DND-41 (cell line): ENCODE results near the gene ZSCAN5A.
"Not testable (repeated sequence)": the region's sequence is repeated elsewhere in the genome, so short reads cannot be mapped to it uniquely, and the experiment has no call there.

Source experiments
- EZH2 ChIP-seq: IDR thresholded peaks from 3 replicates; pipeline ENCODE4 v1.6.1; 2012; ENCODE audit warnings: borderline replicate concordance, low read depth, mild to moderate bottlenecking, moderate library complexity, low read length, inconsistent platforms; ENCODE audit not compliant: severe bottlenecking
- TF ChIP-seq, protein P1 (sequence below): IDR thresholded peaks from 2 replicates; pipeline ENCODE4 v1.5.1; 2012; ENCODE audit warnings: borderline replicate concordance, low read length, moderate library complexity, mild to moderate bottlenecking; ENCODE audit not compliant: poor library complexity, severe bottlenecking; ENCODE audit errors: extremely low read depth

DNA sequence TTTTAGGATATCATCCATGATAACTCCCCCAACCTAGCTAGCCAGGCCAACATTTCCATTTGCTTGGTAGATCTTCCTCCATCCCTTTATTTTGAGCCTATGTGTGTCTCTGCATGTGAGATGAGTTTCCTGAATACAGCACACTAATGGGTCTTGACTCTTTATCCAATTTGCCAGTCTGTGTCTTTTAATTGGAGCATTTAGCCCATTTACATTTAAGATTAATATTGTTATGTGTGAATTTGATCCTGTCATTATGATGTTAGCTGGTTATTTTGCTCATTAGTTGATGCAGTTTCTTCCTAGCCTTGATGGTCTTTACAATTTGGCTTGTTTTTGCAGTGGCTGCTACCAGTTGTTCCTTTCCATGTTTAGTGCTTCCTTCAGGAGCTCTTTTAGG is 20.7 kb upstream of the ZSCAN5A start:
- TF ChIP-seq, protein P1, sequence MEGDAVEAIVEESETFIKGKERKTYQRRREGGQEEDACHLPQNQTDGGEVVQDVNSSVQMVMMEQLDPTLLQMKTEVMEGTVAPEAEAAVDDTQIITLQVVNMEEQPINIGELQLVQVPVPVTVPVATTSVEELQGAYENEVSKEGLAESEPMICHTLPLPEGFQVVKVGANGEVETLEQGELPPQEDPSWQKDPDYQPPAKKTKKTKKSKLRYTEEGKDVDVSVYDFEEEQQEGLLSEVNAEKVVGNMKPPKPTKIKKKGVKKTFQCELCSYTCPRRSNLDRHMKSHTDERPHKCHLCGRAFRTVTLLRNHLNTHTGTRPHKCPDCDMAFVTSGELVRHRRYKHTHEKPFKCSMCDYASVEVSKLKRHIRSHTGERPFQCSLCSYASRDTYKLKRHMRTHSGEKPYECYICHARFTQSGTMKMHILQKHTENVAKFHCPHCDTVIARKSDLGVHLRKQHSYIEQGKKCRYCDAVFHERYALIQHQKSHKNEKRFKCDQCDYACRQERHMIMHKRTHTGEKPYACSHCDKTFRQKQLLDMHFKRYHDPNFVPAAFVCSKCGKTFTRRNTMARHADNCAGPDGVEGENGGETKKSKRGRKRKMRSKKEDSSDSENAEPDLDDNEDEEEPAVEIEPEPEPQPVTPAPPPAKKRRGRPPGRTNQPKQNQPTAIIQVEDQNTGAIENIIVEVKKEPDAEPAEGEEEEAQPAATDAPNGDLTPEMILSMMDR, result not testable (repeated sequence)
- not testable (repeated sequence) for TF ChIP-seq EZH2
